Effector memory CD4-positive, alpha-beta T cell (primary cell): ENCODE data around the gene TOGARAM2.

Experiments used
- DNase-seq, 3 donors: peaks; one replicate each; pipeline ENCODE4 v3.0.0-alpha.2; 2020
- H3K27ac ChIP-seq: 2 replicates; pipeline ENCODE4 v1.7.0; 2013; ENCODE audit warnings: mild to moderate bottlenecking, low read length, moderate library complexity; ENCODE audit not compliant: insufficient read depth, poor library complexity, severe bottlenecking
- H3K27me3 ChIP-seq: replicated peaks from 2 replicates; pipeline ENCODE4 v1.7.0; 2013; ENCODE audit warnings: mild to moderate bottlenecking, low read length; ENCODE audit not compliant: insufficient read depth, control insufficient read depth, poor library complexity, severe bottlenecking
- H3K36me3 ChIP-seq: 2 replicates; pipeline ENCODE4 v1.7.0; 2013; ENCODE audit warnings: mild to moderate bottlenecking, low read length, moderate library complexity; ENCODE audit not compliant: control insufficient read depth, insufficient read depth
- H3K4me1 ChIP-seq: 2 replicates; pipeline ENCODE4 v1.7.0; 2013; ENCODE audit warnings: low read length, mild to moderate bottlenecking; ENCODE audit not compliant: control insufficient read depth, insufficient read depth, poor library complexity, severe bottlenecking
- H3K4me3 ChIP-seq: 2 replicates; pipeline ENCODE4 v1.7.0; 2013; ENCODE audit warnings: low read length, low read depth, mild to moderate bottlenecking; ENCODE audit not compliant: insufficient read depth, poor library complexity, severe bottlenecking
- H3K9me3 ChIP-seq: 2 replicates; pipeline ENCODE4 v1.7.0; 2013; ENCODE audit warnings: mild to moderate bottlenecking, low read length, moderate library complexity; ENCODE audit not compliant: control insufficient read depth
- total RNA-seq, 3 donors: gene quantifications; one replicate each; lab custom pipeline; 2026; lab: John Stamatoyannopoulos, UW

The TOGARAM2 gene
- total RNA-seq, result 3.5 to 14.0 (median 11.6) reads per million in 3 donors

- Histone ChIP-seq H3K27me3 (no peaks in the 10 kb centered on the region), H3K27ac (no peak within 1 kb of the TSS), H3K4me1 (no peaks in the 10 kb centered on the region), H3K9me3 (no peaks in the 10 kb centered on the region), H3K4me3 (no peak within 1 kb of the TSS), H3K36me3 (no peaks in the 10 kb centered on the region)
- no peak for DNase-seq
Observed at GRCh38 chr2:28981016-28981441, at the start of gene TOGARAM2. TSS of gene TOGARAM2 (plus strand) at chr2:28981298. CDS start at chr2:28994835, 13,537 bp downstream.

- Histone ChIP-seq H3K27ac (no peak overlapping the region), H3K4me1 (no peaks in the 10 kb centered on the region), H3K9me3 (no peaks in the 10 kb centered on the region), H3K27me3 (no peaks in the 10 kb centered on the region), H3K36me3 (peaks cover 50% of the 10 kb centered on the region), H3K4me3 (no peak overlapping the region)
- no peak for DNase-seq
Observed at GRCh38 chr2:28934769-28935168, 46.3 kb upstream of the TOGARAM2 start.

- Histone ChIP-seq H3K27me3 (no peaks in the 10 kb centered on the region), H3K4me3 (no peak overlapping the region), H3K4me1 (no peaks in the 10 kb centered on the region), H3K27ac (no peak overlapping the region), H3K9me3 (no peaks in the 10 kb centered on the region), H3K36me3 (peaks cover 76% of the 10 kb centered on the region)
- DNase-seq, result no peak
Observed at GRCh38 chr2:28941008-28941407, 40.1 kb upstream of the TOGARAM2 start.

- Histone ChIP-seq H3K27ac (no peak overlapping the region), H3K27me3 (no peaks in the 10 kb centered on the region), H3K9me3 (no peaks in the 10 kb centered on the region), H3K4me1 (no peaks in the 10 kb centered on the region), H3K4me3 (no peak overlapping the region), H3K36me3 (peaks cover 76% of the 10 kb centered on the region)
- DNase-seq, result no peak
Observed at GRCh38 chr2:28944535-28945248, 36.4 kb upstream of the TOGARAM2 start.

- Histone ChIP-seq H3K36me3 (peaks cover 47% of the 10 kb centered on the region), H3K9me3 (no peaks in the 10 kb centered on the region), H3K27me3 (no peaks in the 10 kb centered on the region), H3K4me1 (no peaks in the 10 kb centered on the region), H3K4me3 (no peak overlapping the region), H3K27ac (no peak overlapping the region)
- no peak for DNase-seq
Observed at GRCh38 chr2:28948160-28948559, 32.9 kb upstream of the TOGARAM2 start.

GRCh38 chr2:28949190-28949589 is 31.9 kb upstream of the TOGARAM2 start:
- no peak for DNase-seq
- peaks cover 39% of the 10 kb centered on the region for H3K36me3 ChIP-seq
- H3K4me3 ChIP-seq, result no peak overlapping the region
- no peaks in the 10 kb centered on the region for H3K27me3 ChIP-seq
- no peak overlapping the region for H3K27ac ChIP-seq
- no peaks in the 10 kb centered on the region for H3K4me1 ChIP-seq
- H3K9me3 ChIP-seq, result no peaks in the 10 kb centered on the region

GRCh38 chr2:28949617-28950305 is 31.3 kb upstream of the TOGARAM2 start:
- no peaks in the 10 kb centered on the region for H3K4me1 ChIP-seq
- peaks cover 34% of the 10 kb centered on the region for H3K36me3 ChIP-seq
- H3K4me3 ChIP-seq, result no peak overlapping the region
- H3K9me3 ChIP-seq, result no peaks in the 10 kb centered on the region
- no peak for DNase-seq
- H3K27ac ChIP-seq, result no peak overlapping the region
- H3K27me3 ChIP-seq, result no peaks in the 10 kb centered on the region

- H3K27ac ChIP-seq, result no peak overlapping the region
- peaks cover 21% of the 10 kb centered on the region for H3K36me3 ChIP-seq
- no peaks in the 10 kb centered on the region for H3K9me3 ChIP-seq
- no peaks in the 10 kb centered on the region for H3K4me1 ChIP-seq
- H3K27me3 ChIP-seq, result no peaks in the 10 kb centered on the region
- no peak for DNase-seq
- H3K4me3 ChIP-seq, result no peak overlapping the region
Observed at GRCh38 chr2:28950941-28951630, 30.0 kb upstream of the TOGARAM2 start.

- Histone ChIP-seq H3K4me1 (no peaks in the 10 kb centered on the region), H3K9me3 (no peaks in the 10 kb centered on the region), H3K36me3 (peaks cover 12% of the 10 kb centered on the region), H3K27ac (no peak overlapping the region), H3K27me3 (no peaks in the 10 kb centered on the region), H3K4me3 (no peak overlapping the region)
- DNase-seq, result no peak
Observed at GRCh38 chr2:28951910-28952835, 28.9 kb upstream of the TOGARAM2 start.
